Astrocyte (in vitro differentiated cells and primary cell): ENCODE results near the gene SLBP.

Experiments
- CTCF ChIP-seq: IDR thresholded peaks from 2 replicates; pipeline ENCODE4 v1.5.1; 2011; ENCODE audit warnings: low read depth, mild to moderate bottlenecking, inconsistent platforms, low read length, moderate library complexity; ENCODE audit not compliant: insufficient read depth
- EZH2 ChIP-seq: IDR thresholded peaks from 2 replicates; pipeline ENCODE4 v1.6.1; 2012; ENCODE audit warnings: mild to moderate bottlenecking, low read length, inconsistent platforms; ENCODE audit not compliant: insufficient read depth

- TF ChIP-seq CTCF (no peak), EZH2 (no peak)
Measured at GRCh38 chr4:1656986-1657385, 55.1 kb downstream of the SLBP start.
